H1 (cell line): ENCODE results near the gene TCIRG1. TPM values are rescaled to one million over a fixed set of nuclear protein-coding genes. Genes with fewer than 3 reads are reported as not detected.

Source experiments
- CHD7 ChIP-seq: fragments of 300-600 bp; sonication (generic); IDR thresholded peaks from 2 replicates; pipeline ENCODE4 v1.7.1; 2012; ENCODE audit warnings: low read length, moderate library complexity, mild to moderate bottlenecking, inconsistent platforms; ENCODE audit not compliant: insufficient replicate concordance
- RBBP5 ChIP-seq: IDR thresholded peaks from 2 replicates; pipeline ENCODE4 v1.7.1; 2012; ENCODE audit warnings: low read depth, mild to moderate bottlenecking, inconsistent platforms, low read length, moderate library complexity, borderline replicate concordance
- RFX5 ChIP-seq: IDR thresholded peaks from 2 replicates; pipeline ENCODE4 v1.6.1; 2011; ENCODE audit warnings: low read depth, low read length, improper control_type of control experiment, borderline replicate concordance
- polyA plus RNA-seq, 7 experiments: library from polyadenylated mRNA; depleted of rRNA in 3 of 7; stranded (reverse) in 5 of 7; unstranded in 2 of 7; fragments of >200 nt in 5 of 7; fragments of 200-250 nt in 2 of 7; gene quantifications; 1 replicate in 5 of 7; 2 replicates in 1 of 7; 4 replicates in 1 of 7; pipeline versions ENCODE4 v1.2.1 to v1.2.3, GENCODE V29; 2011 to 2013; ENCODE audit warnings: missing spikeins in 2 of 7, mixed read lengths in 2 of 7
- total RNA-seq: library from RNA; stranded (reverse); fragmentation: NEBNext Ultra II Directional; extraction: Animal tissue kit (Norgen Biotek cat#: 25700); gene quantifications from 2 replicates; pipeline ENCODE4 v1.2.1, GENCODE V29; 2021

The TCIRG1 gene
- total and polyA plus RNA-seq, 2 of the 8 experiments (the other 6 are each of a cell fraction or from before 2014, with no cell fraction given): 25.3 to 39.6 TPM

- TF ChIP-seq CHD7 (no peak), RFX5 (no peak), RBBP5 (no peak)
Observed at GRCh38 chr11:68048681-68049508, 10.1 kb downstream of the TCIRG1 start (continued).
